ENCODE results near the gene ESPNL.

The ESPNL gene

DNA sequence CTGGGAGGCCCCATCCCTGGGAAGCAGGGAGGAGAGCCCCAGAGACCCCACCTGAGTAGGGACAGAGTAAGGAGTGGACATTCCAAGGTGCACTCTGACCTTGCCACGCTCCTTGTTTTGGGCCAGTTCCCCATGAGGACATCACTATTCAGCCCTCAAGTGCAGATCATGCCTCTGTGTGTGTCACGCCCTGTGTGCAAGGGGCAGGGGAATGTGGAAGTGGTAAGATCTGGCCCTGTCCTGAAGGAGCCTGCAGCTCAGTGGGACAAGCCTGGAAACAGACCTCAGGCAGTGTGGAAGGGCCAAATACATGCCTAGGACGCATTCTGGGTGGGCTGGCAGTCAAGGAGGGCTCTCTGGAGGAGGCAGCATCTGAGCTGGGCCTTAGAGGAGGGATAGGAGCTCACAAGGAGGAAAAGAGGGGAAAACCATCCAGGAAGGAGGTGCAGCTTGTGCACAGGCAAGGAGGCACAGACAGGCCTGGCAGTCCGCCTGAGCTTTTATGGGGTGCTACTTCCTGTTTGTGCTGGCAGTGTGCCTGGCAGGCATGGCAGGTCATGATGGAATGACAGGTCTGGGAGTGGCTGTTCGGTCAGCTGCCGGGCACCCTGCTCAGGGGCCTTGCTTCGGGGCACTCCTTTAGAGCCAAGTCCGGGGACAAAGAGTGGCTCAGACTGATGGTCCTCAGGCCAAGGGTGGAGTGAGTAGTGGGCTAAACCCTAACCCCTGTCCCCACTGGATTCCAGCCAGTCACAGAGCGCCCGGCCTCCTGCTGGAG lies 41.6 kb downstream of the ESPNL start:
- DNase-seq (ENCODE audit: low read depth in 1 of 2, low spot score in 1 of 2), result peak; percentile 66 to 79
- no peak for TF ChIP-seq JUND (IDR thresholded peaks at IDR 0.05; ENCODE audit: low read depth)
- in situ Hi-C loops (cut with HindIII; ENCODE audit: low pct_unique_long_range_greater_than_20kb, low sequenced_read_pairs), result no loop called here

DNA sequence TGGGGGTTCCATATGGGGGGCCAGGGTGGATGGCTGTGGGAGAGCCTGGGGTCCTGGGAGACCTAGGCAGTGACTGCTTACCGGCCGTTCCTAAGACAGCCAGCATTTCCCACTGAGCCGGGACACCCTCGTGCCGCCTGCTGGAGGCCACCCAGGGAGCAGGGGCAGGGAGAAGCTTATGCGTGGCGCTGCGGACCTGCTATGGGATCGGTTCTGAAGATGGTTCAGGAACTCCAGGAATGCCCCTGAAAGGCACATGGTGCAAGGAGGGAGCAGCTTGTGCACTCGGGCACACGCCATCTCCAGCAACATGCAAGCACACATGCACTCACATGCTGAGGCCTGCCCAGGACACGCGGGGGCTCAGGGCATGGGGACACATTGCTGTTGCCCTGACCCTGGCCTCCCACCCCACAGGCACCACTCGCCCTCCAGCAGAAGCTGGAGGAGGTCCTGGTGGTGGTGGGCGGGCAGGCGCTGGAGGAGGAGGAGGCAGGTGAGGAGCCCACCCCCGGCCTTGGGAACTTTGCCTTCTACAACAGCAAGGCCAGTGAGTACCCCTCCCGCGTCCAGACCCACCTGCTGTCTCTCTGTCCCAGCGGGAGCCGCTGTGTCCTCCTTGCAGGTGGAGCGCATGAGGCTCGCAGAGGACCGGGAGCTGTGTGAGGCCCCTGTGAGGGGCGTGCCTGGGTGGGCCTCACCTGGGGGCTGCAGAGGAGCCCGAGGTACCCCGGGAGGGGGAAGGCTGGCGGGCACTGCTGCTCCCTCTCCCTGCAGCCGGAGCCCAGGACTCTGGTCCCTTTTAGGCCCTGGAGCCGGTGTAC lies 42.5 kb downstream of the ESPNL start:
- in situ Hi-C loops (cut with HindIII; ENCODE audit: low pct_unique_long_range_greater_than_20kb, low sequenced_read_pairs), result no loop called here
- DNase-seq (ENCODE audit: low read depth in 1 of 2, low spot score in 1 of 2), result no peak
- no peak for TF ChIP-seq JUND (IDR thresholded peaks at IDR 0.05; ENCODE audit: low read depth)

GRCh38 chr2:238143239-238143951 lies 43.3 kb downstream of the ESPNL start:
- no peak for DNase-seq (ENCODE audit: low read depth in 1 of 2, low spot score in 1 of 2)
- in situ Hi-C loops (cut with HindIII; ENCODE audit: low pct_unique_long_range_greater_than_20kb, low sequenced_read_pairs), result no loop called here
- no peak for TF ChIP-seq JUND (IDR thresholded peaks at IDR 0.05; ENCODE audit: low read depth)

GRCh38 chr2:238144262-238144661 lies 44.1 kb downstream of the ESPNL start:
- no peak for DNase-seq (ENCODE audit: low read depth in 1 of 2, low spot score in 1 of 2)
- no peak for TF ChIP-seq JUND (IDR thresholded peaks at IDR 0.05; ENCODE audit: low read depth)
- in situ Hi-C loops (cut with HindIII; ENCODE audit: low pct_unique_long_range_greater_than_20kb, low sequenced_read_pairs), result no loop called here

DNA sequence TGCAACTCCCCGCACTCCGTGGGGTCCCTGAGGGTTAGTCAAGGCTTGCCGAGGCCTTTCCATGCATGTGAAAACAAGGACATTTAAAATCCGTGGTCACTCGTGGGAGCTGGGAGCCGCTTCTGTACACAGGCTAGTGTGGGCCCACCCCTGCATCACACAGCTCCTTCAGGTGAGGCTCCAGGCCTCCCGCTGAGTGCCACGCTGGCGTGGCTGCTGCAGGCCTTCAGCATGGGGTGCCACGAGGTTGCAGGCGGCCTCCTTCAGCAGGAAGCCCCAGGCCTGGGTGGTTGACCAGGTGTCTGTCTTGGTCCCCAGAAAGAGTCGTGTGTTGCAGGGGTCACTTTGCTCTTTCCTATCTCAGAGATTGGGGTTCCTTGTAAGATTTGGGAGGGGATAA lies 44.9 kb downstream of the ESPNL start:
- DNase-seq (ENCODE audit: low read depth in 1 of 2, low spot score in 1 of 2), result no peak
- in situ Hi-C loops (cut with HindIII; ENCODE audit: low pct_unique_long_range_greater_than_20kb, low sequenced_read_pairs), result no loop called here
- TF ChIP-seq JUND (IDR thresholded peaks at IDR 0.05; ENCODE audit: low read depth), result no peak

DNA sequence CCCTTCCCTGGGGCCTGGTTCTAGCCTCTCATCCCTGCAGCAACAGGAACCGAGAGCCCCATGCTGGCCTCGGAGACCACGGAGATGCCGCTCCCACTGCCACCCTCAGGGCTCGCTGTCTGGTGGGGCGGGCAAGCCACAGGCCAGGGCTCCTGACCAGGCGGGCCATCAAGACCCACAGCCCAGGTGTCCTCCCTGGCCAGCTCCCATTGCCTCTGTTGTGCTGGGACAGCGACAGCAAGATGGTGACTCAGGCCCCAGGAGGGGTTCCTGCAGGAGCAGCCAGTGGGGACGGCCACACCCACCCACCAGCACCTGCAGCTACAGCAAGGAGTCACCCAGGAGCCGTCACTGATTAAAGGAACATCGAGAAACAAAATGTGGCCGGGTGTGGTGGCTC lies 45.7 kb downstream of the ESPNL start:
- in situ Hi-C loops (cut with HindIII; ENCODE audit: low pct_unique_long_range_greater_than_20kb, low sequenced_read_pairs), result no loop called here
- DNase-seq (ENCODE audit: low read depth in 1 of 2, low spot score in 1 of 2), result no peak
- no peak for TF ChIP-seq JUND (IDR thresholded peaks at IDR 0.05; ENCODE audit: low read depth)

- no peak for DNase-seq (ENCODE audit: low read depth in 1 of 2, low spot score in 1 of 2)
- no peak for TF ChIP-seq JUND (IDR thresholded peaks at IDR 0.05; ENCODE audit: low read depth)
- in situ Hi-C loops (cut with HindIII; ENCODE audit: low pct_unique_long_range_greater_than_20kb, low sequenced_read_pairs), result no loop called here
Observed at GRCh38 chr2:238146884-238147544, 46.9 kb downstream of the ESPNL start.

DNA sequence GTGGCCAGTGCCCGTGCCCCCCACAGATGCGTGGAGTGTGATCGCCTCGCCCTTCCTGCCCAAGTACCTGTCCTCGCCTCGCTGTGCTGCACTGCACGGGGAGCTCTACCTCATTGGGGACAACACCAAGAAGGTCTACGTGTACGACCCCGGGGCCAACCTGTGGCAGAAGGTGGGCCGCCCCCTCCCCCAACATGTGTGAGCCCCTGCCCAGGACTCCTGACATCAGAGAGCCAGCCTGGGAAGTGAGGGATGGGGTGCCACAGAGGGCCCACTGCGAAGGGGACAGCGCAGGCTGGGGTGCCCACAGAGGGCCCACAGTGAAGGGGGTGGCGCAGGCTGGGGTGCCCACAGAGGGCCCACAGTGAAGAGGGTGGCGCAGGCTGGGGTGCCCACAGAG lies 48.8 kb downstream of the ESPNL start:
- in situ Hi-C loops (cut with HindIII; ENCODE audit: low pct_unique_long_range_greater_than_20kb, low sequenced_read_pairs), result no loop called here
- no peak for TF ChIP-seq JUND (IDR thresholded peaks at IDR 0.05; ENCODE audit: low read depth)
- no peak for DNase-seq (ENCODE audit: low read depth in 1 of 2, low spot score in 1 of 2)

DNA sequence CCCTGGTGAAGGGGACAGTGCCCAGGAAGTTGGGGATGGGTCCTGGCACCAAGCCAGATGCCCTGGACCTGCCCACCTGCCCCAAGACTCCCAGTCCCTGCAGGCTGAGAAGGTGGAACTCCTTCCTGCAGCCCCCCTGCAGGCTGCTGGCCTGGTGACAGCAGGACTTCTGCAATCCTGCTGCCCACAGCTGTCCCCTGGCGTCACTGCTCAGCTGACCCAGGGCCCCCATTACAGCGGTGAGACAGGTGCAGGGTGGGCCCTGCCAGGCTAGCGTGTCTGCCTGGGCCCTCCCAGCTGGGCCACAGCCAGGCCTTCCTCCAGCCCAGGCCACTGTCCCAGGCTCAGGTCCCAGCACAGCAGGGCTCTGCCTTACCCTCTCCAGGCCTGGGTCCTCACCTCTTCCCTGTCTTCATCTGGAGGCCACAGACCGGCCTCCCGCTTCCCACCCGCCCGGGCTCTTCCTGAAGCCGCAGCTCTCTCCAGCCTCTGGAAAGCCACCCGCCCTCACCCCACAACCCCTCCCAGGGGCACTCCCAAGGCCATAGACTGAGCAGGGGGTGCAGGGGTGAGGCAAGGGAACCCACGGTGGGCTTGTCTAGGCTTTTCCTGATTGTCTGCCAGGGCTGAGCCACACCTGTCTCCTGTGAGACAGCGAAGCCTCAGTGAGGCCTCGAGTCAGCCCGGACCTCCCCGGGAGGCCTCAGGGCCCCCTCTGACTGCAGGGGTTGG lies 49.9 kb downstream of the ESPNL start:
- in situ Hi-C loops (cut with HindIII; ENCODE audit: low pct_unique_long_range_greater_than_20kb, low sequenced_read_pairs), result no loop called here
- no peak for TF ChIP-seq JUND (IDR thresholded peaks at IDR 0.05; ENCODE audit: low read depth)
- no peak for DNase-seq (ENCODE audit: low read depth in 1 of 2, low spot score in 1 of 2)

DNA sequence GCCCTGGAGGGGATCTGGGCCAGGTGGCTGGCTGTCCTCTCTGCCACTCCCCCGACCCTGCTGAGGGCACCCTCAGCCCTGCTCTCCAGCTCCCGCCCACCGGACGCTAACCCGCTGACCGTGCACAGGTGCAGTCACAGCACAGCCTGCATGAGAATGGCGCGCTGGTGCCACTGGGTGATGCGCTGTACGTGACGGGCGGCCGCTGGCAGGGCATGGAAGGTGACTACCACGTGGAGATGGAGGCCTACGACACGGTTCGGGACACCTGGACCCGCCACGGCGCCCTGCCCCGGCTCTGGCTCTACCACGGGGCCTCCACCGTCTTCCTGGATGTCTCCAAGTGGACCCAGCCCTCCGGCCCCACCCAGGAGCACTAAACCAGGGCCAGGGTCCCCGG lies 50.5 kb downstream of the ESPNL start:
- TF ChIP-seq JUND (IDR thresholded peaks at IDR 0.05; ENCODE audit: low read depth), result no peak
- no peak for DNase-seq (ENCODE audit: low read depth in 1 of 2, low spot score in 1 of 2)
- in situ Hi-C loops (cut with HindIII; ENCODE audit: low pct_unique_long_range_greater_than_20kb, low sequenced_read_pairs), result no loop called here

GRCh38 chr2:238151205-238151604 lies 51.1 kb downstream of the ESPNL start:
- no peak for TF ChIP-seq JUND (IDR thresholded peaks at IDR 0.05; ENCODE audit: low read depth)
- in situ Hi-C loops (cut with HindIII; ENCODE audit: low pct_unique_long_range_greater_than_20kb, low sequenced_read_pairs), result no loop called here
- DNase-seq (ENCODE audit: low read depth in 1 of 2, low spot score in 1 of 2), result no peak
